Esophagus squamous epithelium (tissue), 4 donors: ENCODE results near the gene LY6G6F.

Experiments
- POLR2A ChIP-seq, 4 donors: fragments of 450-650 bp; IDR thresholded peaks; one replicate each; pipeline ENCODE4 v1.6.1; 2017; ENCODE audit warnings: antibody characterized with exemption in 4 of 4, mild to moderate bottlenecking in 4 of 4, moderate library complexity in 3 of 4
- TF ChIP-seq, protein P1 (sequence below), 6 experiments: fragments of 450-650 bp in 4 of 6; fragments of 200-600 bp in 2 of 6; sonication (generic) in 2 of 6; IDR thresholded peaks; one replicate each; pipeline ENCODE4 v1.5.1; 2016 to 2019; ENCODE audit warnings: antibody characterized with exemption in 6 of 6, mild to moderate bottlenecking in 4 of 6, moderate library complexity in 4 of 6

DNA sequence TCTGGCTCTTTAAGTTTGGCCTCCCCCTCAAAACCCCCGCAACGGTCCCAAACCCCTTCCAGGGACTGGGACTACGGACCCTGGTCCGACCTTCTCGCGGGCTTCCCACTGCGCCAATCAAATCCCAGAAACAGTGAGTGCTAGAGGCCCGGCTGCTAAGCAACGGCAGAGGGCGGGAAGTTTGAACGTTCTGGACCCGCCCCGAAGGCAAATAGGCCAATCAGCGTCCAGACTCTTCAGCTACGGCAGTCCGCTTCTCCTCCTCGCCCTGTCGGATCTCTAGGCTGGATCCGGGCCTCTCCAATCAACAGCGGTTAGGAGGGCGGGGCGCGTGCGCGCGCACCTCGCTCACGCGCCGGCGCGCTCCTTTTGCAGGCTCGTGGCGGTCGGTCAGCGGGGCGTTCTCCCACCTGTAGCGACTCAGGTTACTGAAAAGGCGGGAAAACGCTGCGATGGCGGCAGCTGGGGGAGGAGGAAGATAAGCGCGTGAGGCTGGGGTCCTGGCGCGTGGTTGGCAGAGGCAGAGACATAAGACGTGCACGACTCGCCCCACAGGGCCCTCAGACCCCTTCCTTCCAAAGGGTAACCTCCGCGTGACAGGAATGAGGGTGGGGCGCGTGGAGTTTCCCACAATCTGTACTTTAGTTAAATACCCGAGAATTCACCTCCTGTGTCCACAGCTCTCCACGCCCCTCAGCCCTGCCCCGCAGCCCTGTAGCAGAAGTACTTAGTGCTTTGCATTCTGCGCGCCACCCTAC lies 33.2 kb downstream of the LY6G6F start, which contains the start of gene MSH5:
- TF ChIP-seq, protein P1, sequence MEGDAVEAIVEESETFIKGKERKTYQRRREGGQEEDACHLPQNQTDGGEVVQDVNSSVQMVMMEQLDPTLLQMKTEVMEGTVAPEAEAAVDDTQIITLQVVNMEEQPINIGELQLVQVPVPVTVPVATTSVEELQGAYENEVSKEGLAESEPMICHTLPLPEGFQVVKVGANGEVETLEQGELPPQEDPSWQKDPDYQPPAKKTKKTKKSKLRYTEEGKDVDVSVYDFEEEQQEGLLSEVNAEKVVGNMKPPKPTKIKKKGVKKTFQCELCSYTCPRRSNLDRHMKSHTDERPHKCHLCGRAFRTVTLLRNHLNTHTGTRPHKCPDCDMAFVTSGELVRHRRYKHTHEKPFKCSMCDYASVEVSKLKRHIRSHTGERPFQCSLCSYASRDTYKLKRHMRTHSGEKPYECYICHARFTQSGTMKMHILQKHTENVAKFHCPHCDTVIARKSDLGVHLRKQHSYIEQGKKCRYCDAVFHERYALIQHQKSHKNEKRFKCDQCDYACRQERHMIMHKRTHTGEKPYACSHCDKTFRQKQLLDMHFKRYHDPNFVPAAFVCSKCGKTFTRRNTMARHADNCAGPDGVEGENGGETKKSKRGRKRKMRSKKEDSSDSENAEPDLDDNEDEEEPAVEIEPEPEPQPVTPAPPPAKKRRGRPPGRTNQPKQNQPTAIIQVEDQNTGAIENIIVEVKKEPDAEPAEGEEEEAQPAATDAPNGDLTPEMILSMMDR (IDR thresholded peaks at IDR 0.05), result peak in 2 of 6 experiments; percentile 1 to 3
- TF ChIP-seq POLR2A (IDR thresholded peaks at IDR 0.05), result peak in 2 of 4 donors; percentile 31 to 83
